Liver (tissue), 9 donors: ENCODE results near the gene AATK. TPM values are rescaled to one million over a fixed set of nuclear protein-coding genes. Genes with fewer than 3 reads are reported as not detected.

ENCODE experiments used
- DNase-seq: peaks from one replicate; pipeline ENCODE4 v3.0.0-alpha.2; 2017; ENCODE audit warnings: low spot score
- H3K27ac ChIP-seq, 2 donors: one replicate each; pipeline ENCODE4 v1.7.0; 2013; ENCODE audit warnings: inconsistent platforms in 2 of 2, low read length in 2 of 2, control low read depth in 1 of 2, low read depth in 1 of 2, mild to moderate bottlenecking in 1 of 2
- H3K27me3 ChIP-seq, 4 donors: one replicate each; pipeline versions ENCODE4 v1.6.1 to v1.7.0; 2013; ENCODE audit warnings: low read length in 3 of 4, inconsistent platforms in 1 of 4, mild to moderate bottlenecking in 1 of 4, moderate library complexity in 1 of 4; ENCODE audit not compliant: control insufficient read depth in 4 of 4, insufficient read depth in 4 of 4
- H3K36me3 ChIP-seq, 4 donors: one replicate each; pipeline versions ENCODE4 v1.6.1 to v1.7.0; 2013; ENCODE audit warnings: low read length in 3 of 4, mild to moderate bottlenecking in 3 of 4, low read depth in 1 of 4, moderate library complexity in 1 of 4; ENCODE audit not compliant: control insufficient read depth in 4 of 4, insufficient read depth in 3 of 4
- H3K4me1 ChIP-seq, 4 donors: one replicate each; pipeline versions ENCODE4 v1.6.1 to v1.7.0; 2013; ENCODE audit warnings: low read length in 3 of 4, mild to moderate bottlenecking in 3 of 4, moderate library complexity in 1 of 4; ENCODE audit not compliant: control insufficient read depth in 4 of 4, insufficient read depth in 4 of 4
- H3K4me3 ChIP-seq, 3 donors: one replicate each; pipeline versions ENCODE4 v1.6.1 to v1.7.0; 2013; ENCODE audit warnings: low read length in 3 of 3, control low read depth in 1 of 3, low read depth in 1 of 3, mild to moderate bottlenecking in 1 of 3
- H3K9ac ChIP-seq, 2 donors: one replicate each; pipeline ENCODE4 v1.7.0; 2013; ENCODE audit warnings: low read length in 2 of 2, mild to moderate bottlenecking in 2 of 2, moderate library complexity in 2 of 2, control low read depth in 1 of 2, low read depth in 1 of 2
- H3K9me3 ChIP-seq, 4 donors: one replicate each; pipeline versions ENCODE4 v1.6.1 to v1.7.0; 2013; ENCODE audit warnings: low read length in 3 of 4; ENCODE audit not compliant: control insufficient read depth in 4 of 4
- CTCF ChIP-seq: fragments of 150-350 bp; IDR thresholded peaks from 2 replicates; pipeline ENCODE4 v1.5.1; 2017; ENCODE audit warnings: improper control_type of control experiment, low read depth, low read length; ENCODE audit not compliant: missing input control
- EGR1 ChIP-seq, 2 donors: IDR thresholded peaks; 2 replicates each; pipeline ENCODE4 v1.6.1; 2016 to 2018; ENCODE audit warnings: antibody characterized with exemption in 2 of 2, low read depth in 2 of 2
- FOXA1 ChIP-seq: IDR thresholded peaks from 2 replicates; pipeline ENCODE4 v1.6.1; 2016; ENCODE audit warnings: antibody characterized with exemption
- FOXA2 ChIP-seq: IDR thresholded peaks from 2 replicates; pipeline ENCODE4 v1.6.1; 2016; ENCODE audit warnings: antibody characterized with exemption
- JUND ChIP-seq, 2 donors: IDR thresholded peaks; 2 replicates each; pipeline ENCODE4 v1.6.1; 2016; ENCODE audit warnings: antibody characterized with exemption in 2 of 2
- REST ChIP-seq: IDR thresholded peaks from 2 replicates; pipeline ENCODE4 v1.6.1; 2016; ENCODE audit warnings: antibody characterized with exemption, mild to moderate bottlenecking
- RXRA ChIP-seq, 2 donors: IDR thresholded peaks; 2 replicates each; pipeline ENCODE4 v1.6.1; 2017 to 2018; ENCODE audit warnings: antibody characterized with exemption in 2 of 2, mild to moderate bottlenecking in 1 of 2
- SP1 ChIP-seq: IDR thresholded peaks from 2 replicates; pipeline ENCODE4 v1.6.1; 2018; ENCODE audit warnings: antibody characterized with exemption, mild to moderate bottlenecking
- WGBS: extraction: QIAGEN DNeasy Blood & Tissue Kit; methylation state at CpG from one replicate; pipeline ENCODE4 v1.1.7; 2013; 5-methylcytosine and 5-hydroxymethylcytosine counted together
- polyA plus RNA-seq, 2 donors: library from polyadenylated mRNA; stranded (reverse) in 1 of 2; unstranded in 1 of 2; fragments of 200-250 nt in 1 of 2; fragments of >200 nt in 1 of 2; fragmentation: Nextera tagmentation in 1 of 2; extraction: Ambion mirVana in 1 of 2; gene quantifications; one replicate each; pipeline versions ENCODE4 v1.2.1 to v1.2.3, GENCODE V29; 2013 to 2015
- total RNA-seq, 2 donors: library from RNA; depleted of rRNA; stranded (reverse); fragments of >200 nt; gene quantifications; one replicate each; pipeline ENCODE4 v1.2.3, GENCODE V29; 2014
- TF ChIP-seq, protein P1 (sequence below): IDR thresholded peaks from 2 replicates; pipeline ENCODE4 v1.6.1; 2016; ENCODE audit warnings: antibody characterized with exemption
- TF ChIP-seq, protein P2 (sequence below): IDR thresholded peaks from 2 replicates; pipeline ENCODE4 v1.6.1; 2016; ENCODE audit warnings: antibody characterized with exemption
- donor health status: healthy.
- donor health status: healthy.
- donor health status: healthy.
- donor health status: healthy.
- donor health status: healthy.

Gene AATK
- total and polyA plus RNA-seq, 4 donors: 0.24 to 2.3 (median 0.62) TPM

- H3K4me3 ChIP-seq: no peak overlapping the region
- no peak for DNase-seq
- no peaks in the 10 kb centered on the region for H3K4me1 ChIP-seq
- TF ChIP-seq, protein P1, sequence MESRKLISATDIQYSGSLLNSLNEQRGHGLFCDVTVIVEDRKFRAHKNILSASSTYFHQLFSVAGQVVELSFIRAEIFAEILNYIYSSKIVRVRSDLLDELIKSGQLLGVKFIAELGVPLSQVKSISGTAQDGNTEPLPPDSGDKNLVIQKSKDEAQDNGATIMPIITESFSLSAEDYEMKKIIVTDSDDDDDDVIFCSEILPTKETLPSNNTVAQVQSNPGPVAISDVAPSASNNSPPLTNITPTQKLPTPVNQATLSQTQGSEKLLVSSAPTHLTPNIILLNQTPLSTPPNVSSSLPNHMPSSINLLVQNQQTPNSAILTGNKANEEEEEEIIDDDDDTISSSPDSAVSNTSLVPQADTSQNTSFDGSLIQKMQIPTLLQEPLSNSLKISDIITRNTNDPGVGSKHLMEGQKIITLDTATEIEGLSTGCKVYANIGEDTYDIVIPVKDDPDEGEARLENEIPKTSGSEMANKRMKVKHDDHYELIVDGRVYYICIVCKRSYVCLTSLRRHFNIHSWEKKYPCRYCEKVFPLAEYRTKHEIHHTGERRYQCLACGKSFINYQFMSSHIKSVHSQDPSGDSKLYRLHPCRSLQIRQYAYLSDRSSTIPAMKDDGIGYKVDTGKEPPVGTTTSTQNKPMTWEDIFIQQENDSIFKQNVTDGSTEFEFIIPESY: no peak
- no peak for TF ChIP-seq JUND (IDR thresholded peaks at IDR 0.05)
- TF ChIP-seq, protein P2, sequence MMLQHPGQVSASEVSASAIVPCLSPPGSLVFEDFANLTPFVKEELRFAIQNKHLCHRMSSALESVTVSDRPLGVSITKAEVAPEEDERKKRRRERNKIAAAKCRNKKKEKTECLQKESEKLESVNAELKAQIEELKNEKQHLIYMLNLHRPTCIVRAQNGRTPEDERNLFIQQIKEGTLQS: no peak
- no peak for TF ChIP-seq EGR1 (IDR thresholded peaks at IDR 0.05; ENCODE audit: low read depth in 2 of 2)
- no peak for TF ChIP-seq SP1
- TF ChIP-seq REST: no peak
- H3K9ac ChIP-seq: no peak overlapping the region
- no peak overlapping the region for H3K27ac ChIP-seq
- no peaks in the 10 kb centered on the region for H3K27me3 ChIP-seq
- H3K9me3 ChIP-seq: no peaks in the 10 kb centered on the region
- no peaks in the 10 kb centered on the region for H3K36me3 ChIP-seq
- 93% methylated on average over 25 of the region's 25 CpGs for WGBS
Observed at GRCh38 chr17:81138500-81138899, 27.5 kb downstream of the AATK start.

GRCh38 chr17:81138083-81138482 is 27.9 kb downstream of the AATK start:
- no peak overlapping the region for H3K9ac ChIP-seq
- no peaks in the 10 kb centered on the region for H3K27me3 ChIP-seq
- H3K27ac ChIP-seq: no peak overlapping the region
- peaks cover 0 to 4% (median 0%) of the 10 kb centered on the region in 4 donors for H3K4me1 ChIP-seq
- H3K9me3 ChIP-seq: no peaks in the 10 kb centered on the region
- TF ChIP-seq RXRA (IDR thresholded peaks at IDR 0.05) (no peak), CTCF (no peak), FOXA1 (no peak), FOXA2 (no peak)
- TF ChIP-seq, protein P2: no peak
- TF ChIP-seq, protein P1: no peak
- H3K4me3 ChIP-seq: no peak overlapping the region
- no peak for DNase-seq
- H3K36me3 ChIP-seq: no peaks in the 10 kb centered on the region
- 90% methylated on average over 15 of the region's 15 CpGs for WGBS
